Spleen (tissue), 11 donors: ENCODE measurements around the gene SNX32. TPM values are rescaled to one million over a fixed set of nuclear protein-coding genes. Genes with fewer than 3 reads are reported as not detected.

ENCODE experiments used
- DNase-seq: peaks from one replicate; pipeline ENCODE4 v3.0.0-alpha.2; 2020
- H3K27ac ChIP-seq, 8 donors: fragments of 200-600 bp; sonication (generic) in 7 of 8; 1 replicate in 4 of 8; 2 replicates in 4 of 8; pipeline versions ENCODE4 v1.5.0 to v1.8.0; 2016 to 2021; ENCODE audit warnings: inconsistent platforms in 4 of 8, mild to moderate bottlenecking in 4 of 8, moderate library complexity in 1 of 8
- H3K27me3 ChIP-seq, 7 donors: fragments of 200-600 bp; sonication (generic) in 6 of 7; replicated peaks in 1 of 7; 1 replicate in 4 of 7; 2 replicates in 3 of 7; pipeline versions ENCODE4 v1.5.0 to v1.8.0; 2016 to 2021; ENCODE audit warnings: inconsistent platforms in 3 of 7, mild to moderate bottlenecking in 1 of 7
- H3K36me3 ChIP-seq, 6 donors: fragments of 200-600 bp; sonication (generic) in 5 of 6; 1 replicate in 4 of 6; 2 replicates in 2 of 6; pipeline versions ENCODE4 v1.5.0 to v1.8.0; 2016 to 2021; ENCODE audit warnings: inconsistent platforms in 2 of 6
- H3K4me1 ChIP-seq, 6 donors: fragments of 200-600 bp; sonication (generic) in 5 of 6; 1 replicate in 3 of 6; 2 replicates in 3 of 6; pipeline versions ENCODE4 v1.5.0 to v1.8.0; 2016 to 2021; ENCODE audit warnings: inconsistent platforms in 3 of 6
- H3K4me3 ChIP-seq, 8 donors: fragments of 200-600 bp; sonication (generic) in 7 of 8; 1 replicate in 4 of 8; 2 replicates in 4 of 8; pipeline versions ENCODE4 v1.5.0 to v1.8.0; 2016 to 2021; ENCODE audit warnings: inconsistent platforms in 4 of 8, mild to moderate bottlenecking in 4 of 8, moderate library complexity in 2 of 8
- H3K9me3 ChIP-seq, 8 donors: fragments of 200-600 bp; sonication (generic) in 7 of 8; 1 replicate in 4 of 8; 2 replicates in 4 of 8; pipeline versions ENCODE4 v1.5.0 to v1.8.0; 2016 to 2021; ENCODE audit warnings: inconsistent platforms in 4 of 8
- CTCF ChIP-seq, 11 experiments: fragments of 200-600 bp in 7 of 11; fragments of 450-650 bp in 4 of 11; sonication (generic) in 4 of 11; IDR thresholded peaks in 8 of 11; conservative IDR thresholded peaks in 3 of 11; 1 replicate in 7 of 11; 2 replicates in 4 of 11; pipeline versions ENCODE4 v1.4.0 to v1.8.0; 2016 to 2021; ENCODE audit warnings: antibody characterized with exemption in 11 of 11, inconsistent platforms in 4 of 11, mild to moderate bottlenecking in 1 of 11
- POLR2A ChIP-seq, 3 donors: fragments of 450-650 bp; IDR thresholded peaks; one replicate each; pipeline ENCODE4 v1.5.1; 2017; ENCODE audit warnings: antibody characterized with exemption in 3 of 3, mild to moderate bottlenecking in 1 of 3
- POLR2AphosphoS5 ChIP-seq, 3 donors: sonication (generic); formaldehyde crosslinking; IDR thresholded peaks; one replicate each; pipeline ENCODE4 v1.5.1; 2017; ENCODE audit warnings: antibody characterized with exemption in 3 of 3
- WGBS, 5 donors: extraction: QIAGEN DNeasy Blood & Tissue Kit in 3 of 5; methylation state at CpG; one replicate each; pipeline versions ENCODE4 v1.1.5 to v1.1.7; 2013 to 2018; 5-methylcytosine and 5-hydroxymethylcytosine counted together
- intact Hi-C: fragments of 100-400 bp; cut with DNase I; formaldehyde crosslinking; loops from one replicate; pipeline ENCODE4 v1.15.0; 2023; ENCODE audit warnings: low total_unique reads
- polyA plus RNA-seq, 3 donors: library from polyadenylated mRNA; stranded (reverse); fragments of 200-250 nt; gene quantifications; one replicate each; pipeline ENCODE4 v1.2.1, GENCODE V29; 2013
- total RNA-seq, 7 donors: library from RNA; depleted of rRNA in 3 of 7; stranded (reverse); fragments of >200 nt in 3 of 7; fragmentation: NEBNext Ultra II Directional in 4 of 7; extraction: Animal tissue kit (Norgen Biotek cat#: 25700) in 4 of 7; gene quantifications; one replicate each; pipeline versions ENCODE4 v1.1.0 to v1.2.1, GENCODE V29; 2016 to 2021
- donor health status: healthy with polysubstance abuse.
- donor health status: DM: no; HTN: no; CAD: no; lungs with moderate emphysema.
- donor health status: DM: no; HTN: no; CAD: no.
- donor health status: Bipolar disorder and iron deficiency.
- donor health status: healthy.
- donor health status: DM: no; HTN: no; CAD: no.
- donor health status: DM: yes; HTN: yes; CAD: no.

The SNX32 gene
- total and polyA plus RNA-seq, 10 donors = 0.22 to 1.5 (median 0.83) TPM; not detected in 2

GRCh38 chr11:65834202-65834601, 439 bp downstream of the SNX32 start:
- no peak for DNase-seq
- Histone ChIP-seq H3K4me1 (peaks cover 4 to 24% (median 16%) of the 10 kb centered on the region in 6 donors), H3K36me3 (no peaks in the 10 kb centered on the region), H3K4me3 (peak overlapping the region in 7 of 8 donors; percentile 49 to 88 (median 56)), H3K27me3 (peaks cover 0 to 8% (median 0%) of the 10 kb centered on the region in 7 donors), H3K27ac (peak overlapping the region in 2 of 8 donors; percentile 84 to 89), H3K9me3 (no peaks in the 10 kb centered on the region)
- TF ChIP-seq POLR2A (IDR thresholded peaks at IDR 0.05) (no peak), POLR2AphosphoS5 (IDR thresholded peaks at IDR 0.05) (no peak), CTCF (IDR thresholded peaks at IDR 0.05 in 8 of 11, conservative IDR thresholded peaks at IDR 0.05 in 3 of 11) (no peak)
- intact Hi-C loops = no loop called here
- 33 to 68% (median 40%) methylated on average over 5 to 6 of the region's 6 CpGs for WGBS, 5 donors

GRCh38 chr11:65842144-65842543, 8.4 kb downstream of the SNX32 start:
- no peaks in the 10 kb centered on the region for H3K4me1 ChIP-seq
- no peaks in the 10 kb centered on the region for H3K27me3 ChIP-seq
- intact Hi-C loops = no loop called here
- DNase-seq = no peak
- no peak for TF ChIP-seq POLR2A (IDR thresholded peaks at IDR 0.05)
- TF ChIP-seq CTCF (IDR thresholded peaks at IDR 0.05 in 8 of 11, conservative IDR thresholded peaks at IDR 0.05 in 3 of 11) = no peak
- no peak for TF ChIP-seq POLR2AphosphoS5 (IDR thresholded peaks at IDR 0.05)
- no peaks in the 10 kb centered on the region for H3K36me3 ChIP-seq
- 84 to 96% (median 93%) methylated on average over 4 of the region's 4 CpGs for WGBS, 5 donors
- no peak overlapping the region for H3K27ac ChIP-seq
- no peaks in the 10 kb centered on the region for H3K9me3 ChIP-seq
- no peak overlapping the region for H3K4me3 ChIP-seq

GRCh38 chr11:65843811-65844210, 10.0 kb downstream of the SNX32 start:
- Histone ChIP-seq H3K27ac (no peak overlapping the region), H3K4me1 (no peaks in the 10 kb centered on the region), H3K4me3 (no peak overlapping the region), H3K9me3 (no peaks in the 10 kb centered on the region), H3K27me3 (no peaks in the 10 kb centered on the region), H3K36me3 (no peaks in the 10 kb centered on the region)
- DNase-seq = no peak
- intact Hi-C loops = no loop called here
- no peak for TF ChIP-seq POLR2AphosphoS5 (IDR thresholded peaks at IDR 0.05)
- no peak for TF ChIP-seq CTCF (IDR thresholded peaks at IDR 0.05 in 8 of 11, conservative IDR thresholded peaks at IDR 0.05 in 3 of 11)
- no peak for TF ChIP-seq POLR2A (IDR thresholded peaks at IDR 0.05)
- 93 to 97% (median 95%) methylated on average over 3 of the region's 3 CpGs for WGBS, 5 donors

GRCh38 chr11:65844231-65844872, 10.6 kb downstream of the SNX32 start:
- WGBS, 5 donors = 86 to 93% (median 89%) methylated on average over 10 of the region's 10 CpGs

More at GRCh38 chr11:65844231-65844872, 10.6 kb downstream of the SNX32 start:
- Histone ChIP-seq H3K36me3 (no peaks in the 10 kb centered on the region), H3K9me3 (no peaks in the 10 kb centered on the region), H3K27ac (no peak overlapping the region), H3K4me3 (no peak overlapping the region), H3K27me3 (no peaks in the 10 kb centered on the region), H3K4me1 (no peaks in the 10 kb centered on the region)
- TF ChIP-seq CTCF (IDR thresholded peaks at IDR 0.05 in 8 of 11, conservative IDR thresholded peaks at IDR 0.05 in 3 of 11) (no peak), POLR2AphosphoS5 (IDR thresholded peaks at IDR 0.05) (no peak), POLR2A (IDR thresholded peaks at IDR 0.05) (no peak)
- DNase-seq = no peak
- intact Hi-C loops = no loop called here
